GOT3 (cell line): ENCODE measurements around the gene COG6.

Experiments used
- DNase-seq: peaks from one replicate; lab custom pipeline; 2025; ENCODE audit warnings: mixed read lengths; lab: John Stamatoyannopoulos, UW

COG6 gene

GRCh38 chr13:39676315-39676876, 20.9 kb downstream of the COG6 start:
- no peak for DNase-seq

- DNase-seq: no peak
Observed at GRCh38 chr13:39682310-39682709, 26.8 kb downstream of the COG6 start.

GRCh38 chr13:39682788-39683187, 27.3 kb downstream of the COG6 start:
- DNase-seq: no peak

- no peak for DNase-seq
Observed at GRCh38 chr13:39684531-39685137, 29.2 kb downstream of the COG6 start.

GRCh38 chr13:39685652-39686051, 30.2 kb downstream of the COG6 start:
- no peak for DNase-seq

GRCh38 chr13:39688278-39688677, 32.8 kb downstream of the COG6 start:
- no peak for DNase-seq

- no peak for DNase-seq
Observed at GRCh38 chr13:39688699-39689405, 33.4 kb downstream of the COG6 start.

- no peak for DNase-seq
Observed at GRCh38 chr13:39692660-39693438, 37.4 kb downstream of the COG6 start.

GRCh38 chr13:39699274-39699673, 43.8 kb downstream of the COG6 start:
- no peak for DNase-seq

GRCh38 chr13:39712626-39713025, 57.2 kb downstream of the COG6 start:
- DNase-seq: no peak

- no peak for DNase-seq
Observed at GRCh38 chr13:39729156-39729555, 73.7 kb downstream of the COG6 start.

- no peak for DNase-seq
Observed at GRCh38 chr13:39734952-39735351, 79.5 kb downstream of the COG6 start.

GRCh38 chr13:39737047-39737446, 81.6 kb downstream of the COG6 start:
- DNase-seq: no peak

GRCh38 chr13:39740761-39741160, 85.3 kb downstream of the COG6 start:
- no peak for DNase-seq

- DNase-seq: no peak
Observed at GRCh38 chr13:39748961-39749360, 93.5 kb downstream of the COG6 start.

GRCh38 chr13:39749528-39749927, 94.1 kb downstream of the COG6 start:
- no peak for DNase-seq

- DNase-seq: no peak
Observed at GRCh38 chr13:39751805-39752204, 96.3 kb downstream of the COG6 start.

GRCh38 chr13:39760521-39760920, 105.1 kb downstream of the COG6 start:
- DNase-seq: no peak

GRCh38 chr13:39765801-39766463, 110.5 kb downstream of the COG6 start:
- no peak for DNase-seq

GRCh38 chr13:39766464-39767158, 111.1 kb downstream of the COG6 start:
- DNase-seq: no peak

- no peak for DNase-seq
Observed at GRCh38 chr13:39767791-39768517, 112.5 kb downstream of the COG6 start.
